Measurements from ENCODE around the gene FOXN3. TPM values are rescaled to one million over a fixed set of nuclear protein-coding genes. Genes with fewer than 3 reads are reported as not detected.
A peak's percentile ranks its signal among the peaks of the same experiment; 100 is the strongest.

FOXN3 gene
- total RNA-seq, 1 donor from 2014 or later: 106 TPM

GRCh38 chr14:89368490-89369477 is 48.2 kb downstream of the FOXN3 start:
- POLR2A ChIA-PET: interaction anchor here (0.6 to 3.9 kb wide), 3 partner anchors 15 to 83 kb away, joined by 3 to 20 read pairs (median 8); no protein-coding TSS in a partner anchor
- ATAC-seq (ENCODE audit: low read depth) (no peak), DNase-seq (no peak)
- peak overlapping the region; percentile 60 for H3K27ac Mint-ChIP-seq
- TF ChIP-seq, protein P1, sequence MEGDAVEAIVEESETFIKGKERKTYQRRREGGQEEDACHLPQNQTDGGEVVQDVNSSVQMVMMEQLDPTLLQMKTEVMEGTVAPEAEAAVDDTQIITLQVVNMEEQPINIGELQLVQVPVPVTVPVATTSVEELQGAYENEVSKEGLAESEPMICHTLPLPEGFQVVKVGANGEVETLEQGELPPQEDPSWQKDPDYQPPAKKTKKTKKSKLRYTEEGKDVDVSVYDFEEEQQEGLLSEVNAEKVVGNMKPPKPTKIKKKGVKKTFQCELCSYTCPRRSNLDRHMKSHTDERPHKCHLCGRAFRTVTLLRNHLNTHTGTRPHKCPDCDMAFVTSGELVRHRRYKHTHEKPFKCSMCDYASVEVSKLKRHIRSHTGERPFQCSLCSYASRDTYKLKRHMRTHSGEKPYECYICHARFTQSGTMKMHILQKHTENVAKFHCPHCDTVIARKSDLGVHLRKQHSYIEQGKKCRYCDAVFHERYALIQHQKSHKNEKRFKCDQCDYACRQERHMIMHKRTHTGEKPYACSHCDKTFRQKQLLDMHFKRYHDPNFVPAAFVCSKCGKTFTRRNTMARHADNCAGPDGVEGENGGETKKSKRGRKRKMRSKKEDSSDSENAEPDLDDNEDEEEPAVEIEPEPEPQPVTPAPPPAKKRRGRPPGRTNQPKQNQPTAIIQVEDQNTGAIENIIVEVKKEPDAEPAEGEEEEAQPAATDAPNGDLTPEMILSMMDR (IDR thresholded peaks at IDR 0.05): no peak
- H3K4me3 Mint-ChIP-seq: no peak overlapping the region
- intact Hi-C loops (cut with micrococcal nuclease): no loop called here
- H3K36me3 Mint-ChIP-seq (ENCODE audit: low read depth): peaks cover 7% of the 10 kb centered on the region
- CTCF ChIA-PET: interaction anchor here (1.1 to 1.4 kb wide), 2 partner anchors 10 to 32 kb away, joined by 3 to 5 read pairs; no protein-coding TSS in a partner anchor
- no peaks in the 10 kb centered on the region for H3K27me3 Mint-ChIP-seq
- H3K9me3 Mint-ChIP-seq: peaks cover 2% of the 10 kb centered on the region
- peaks cover 88% of the 10 kb centered on the region for H3K4me1 Mint-ChIP-seq

GRCh38 chr14:89367779-89368120 is 49.3 kb downstream of the FOXN3 start:
- DNase-seq (no peak), ATAC-seq (ENCODE audit: low read depth) (no peak)
- ChIA-PET CTCF (no interaction called here), POLR2A (interaction anchor here (1.0 to 3.9 kb wide), 2 partner anchors 16 to 49 kb away, joined by 3 to 20 read pairs; no protein-coding TSS in a partner anchor)
- Mint-ChIP-seq H3K9me3 (peaks cover 2% of the 10 kb centered on the region), H3K4me3 (no peak overlapping the region), H3K27ac (peak overlapping the region; percentile 84), H3K4me1 (peaks cover 89% of the 10 kb centered on the region), H3K36me3 (ENCODE audit: low read depth) (peaks cover 7% of the 10 kb centered on the region), H3K27me3 (no peaks in the 10 kb centered on the region)
- intact Hi-C loops (cut with micrococcal nuclease): no loop called here
- TF ChIP-seq, protein P1 (IDR thresholded peaks at IDR 0.05): no peak

- ATAC-seq (ENCODE audit: low read depth): no peak
- intact Hi-C loops (cut with micrococcal nuclease): no loop called here
- TF ChIP-seq, protein P1 (IDR thresholded peaks at IDR 0.05): no peak
- Mint-ChIP-seq H3K27ac (peak overlapping the region; percentile 94), H3K4me1 (peaks cover 84% of the 10 kb centered on the region), H3K27me3 (no peaks in the 10 kb centered on the region), H3K4me3 (peak overlapping the region; percentile 38), H3K36me3 (ENCODE audit: low read depth) (peaks cover 7% of the 10 kb centered on the region), H3K9me3 (peaks cover 2% of the 10 kb centered on the region)
- DNase-seq: no peak
- ChIA-PET CTCF (no interaction called here), POLR2A (interaction anchor here (0.7 to 3.9 kb wide), 9 partner anchors 9 to 63 kb away, joined by 3 to 43 read pairs (median 8); no protein-coding TSS in a partner anchor)
Observed at GRCh38 chr14:89366864-89367778, 49.9 kb downstream of the FOXN3 start.

GRCh38 chr14:89365061-89365801 is 51.8 kb downstream of the FOXN3 start:
- ATAC-seq (ENCODE audit: low read depth) (peak; percentile 93), DNase-seq (peak; percentile 43)
- Mint-ChIP-seq H3K36me3 (ENCODE audit: low read depth) (peaks cover 7% of the 10 kb centered on the region), H3K9me3 (peaks cover 2% of the 10 kb centered on the region), H3K4me3 (peak overlapping the region; percentile 80), H3K27me3 (no peaks in the 10 kb centered on the region), H3K4me1 (peaks cover 67% of the 10 kb centered on the region), H3K27ac (peak overlapping the region; percentile 94)
- intact Hi-C loops (cut with micrococcal nuclease): loop anchor here (1.0 to 2.0 kb wide), 6 partner anchors 14 to 65 kb away; no protein-coding TSS in a partner anchor
- TF ChIP-seq, protein P1 (IDR thresholded peaks at IDR 0.05): no peak
- POLR2A ChIA-PET: interaction anchor here (0.5 to 3.3 kb wide), 19 partner anchors 10 to 187 kb away, joined by 3 to 43 read pairs (median 4); no protein-coding TSS in a partner anchor
- CTCF ChIA-PET: interaction anchor here (1.5 to 2.0 kb wide), 3 partner anchors 19 to 188 kb away, joined by 4 to 8 read pairs (median 8); no protein-coding TSS in a partner anchor

Measured in activated B cell treated with CpG ODN at 0.5 μM for 24 hours (primary cell).